ENCODE results near the gene FRMD4A. TPM values are rescaled to one million over a fixed set of nuclear protein-coding genes. Genes with fewer than 3 reads are reported as not detected.

Gene FRMD4A
- total RNA-seq, 2 experiments from 2014 or later = 0.17 TPM; not detected in 1

DNA sequence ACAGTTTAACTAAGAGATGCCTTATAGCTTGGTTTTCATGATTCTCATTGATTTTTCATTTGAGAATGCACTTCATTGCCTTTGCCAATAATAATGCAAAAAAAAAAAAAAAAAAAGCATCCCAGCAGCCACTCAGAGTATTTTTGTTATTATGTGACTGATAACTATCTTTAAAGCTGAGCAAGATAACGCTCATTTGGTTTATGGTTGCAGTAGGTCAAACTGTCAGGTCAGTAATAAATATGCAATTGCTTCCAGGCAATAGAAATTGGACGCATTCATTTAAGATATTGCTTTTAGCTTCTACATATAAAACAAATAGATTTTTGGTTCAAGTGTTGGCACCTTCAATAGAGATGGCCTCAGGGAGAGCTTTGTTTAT lies 528.8 kb downstream of the FRMD4A start:
- CTCF ChIA-PET (ENCODE audit: unreplicated experiment) = interaction anchor here (0.5 kb wide), 1 partner anchor 73 kb away, joined by 3 read pairs; no protein-coding TSS in a partner anchor
- no TSS peak for BruUV-seq (replicated peaks)
- H3K27ac ChIP-seq (ENCODE audit: low read depth, low read length, poor library complexity, severe bottlenecking) = no peak overlapping the region

GRCh38 chr10:13801156-13801906 lies 529.4 kb downstream of the FRMD4A start:
- H3K9me3 ChIP-seq (ENCODE audit: low read length) = no peaks in the 10 kb centered on the region
- H3K4me3 ChIP-seq (ENCODE audit: low read depth, low read length, poor library complexity, severe bottlenecking) = no peak overlapping the region
- ChIA-PET POLR2A (interaction anchor here (0.6 to 1.3 kb wide), 3 partner anchors 30 to 705 kb away, joined by 4 to 6 read pairs (median 5); no protein-coding TSS in a partner anchor), CTCF (ENCODE audit: unreplicated experiment) (interaction anchor here (0.5 to 0.6 kb wide), 2 partner anchors 74 to 326 kb away, joined by 3 read pairs; no protein-coding TSS in a partner anchor)
- H3K4me1 ChIP-seq (ENCODE audit: insufficient read depth, low read length, poor library complexity, severe bottlenecking) = peaks cover 10% of the 10 kb centered on the region
- no TSS peak for BruUV-seq (replicated peaks)
- no peak for DNase-seq (ENCODE audit: low spot score)
- H3K27ac ChIP-seq (ENCODE audit: low read depth, low read length, poor library complexity, severe bottlenecking) = no peak overlapping the region
- no peaks in the 10 kb centered on the region for H4K20me1 ChIP-seq (ENCODE audit: insufficient read depth, low read length)
- H3K4me2 ChIP-seq (ENCODE audit: low read length) = no peak overlapping the region
- no peaks in the 10 kb centered on the region for H3K36me3 ChIP-seq (ENCODE audit: insufficient read depth, low read length)
- TF ChIP-seq, protein P1, sequence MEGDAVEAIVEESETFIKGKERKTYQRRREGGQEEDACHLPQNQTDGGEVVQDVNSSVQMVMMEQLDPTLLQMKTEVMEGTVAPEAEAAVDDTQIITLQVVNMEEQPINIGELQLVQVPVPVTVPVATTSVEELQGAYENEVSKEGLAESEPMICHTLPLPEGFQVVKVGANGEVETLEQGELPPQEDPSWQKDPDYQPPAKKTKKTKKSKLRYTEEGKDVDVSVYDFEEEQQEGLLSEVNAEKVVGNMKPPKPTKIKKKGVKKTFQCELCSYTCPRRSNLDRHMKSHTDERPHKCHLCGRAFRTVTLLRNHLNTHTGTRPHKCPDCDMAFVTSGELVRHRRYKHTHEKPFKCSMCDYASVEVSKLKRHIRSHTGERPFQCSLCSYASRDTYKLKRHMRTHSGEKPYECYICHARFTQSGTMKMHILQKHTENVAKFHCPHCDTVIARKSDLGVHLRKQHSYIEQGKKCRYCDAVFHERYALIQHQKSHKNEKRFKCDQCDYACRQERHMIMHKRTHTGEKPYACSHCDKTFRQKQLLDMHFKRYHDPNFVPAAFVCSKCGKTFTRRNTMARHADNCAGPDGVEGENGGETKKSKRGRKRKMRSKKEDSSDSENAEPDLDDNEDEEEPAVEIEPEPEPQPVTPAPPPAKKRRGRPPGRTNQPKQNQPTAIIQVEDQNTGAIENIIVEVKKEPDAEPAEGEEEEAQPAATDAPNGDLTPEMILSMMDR (conservative IDR thresholded peaks at IDR 0.05; ENCODE audit: low read length) = no peak
- TF ChIP-seq EZH2phosphoT487 (IDR thresholded peaks at IDR 0.05; ENCODE audit: borderline replicate concordance, low read depth, low read length) = no peak
- H3K79me2 ChIP-seq (ENCODE audit: insufficient read depth, low read depth, low read length) = no peaks in the 10 kb centered on the region
- no peaks in the 10 kb centered on the region for H3K9me2 ChIP-seq (ENCODE audit: insufficient read depth, low read length)
- H2AFZ ChIP-seq (ENCODE audit: low read length) = no peak overlapping the region
- intact Hi-C loops (cut with micrococcal nuclease; ENCODE audit: unreplicated experiment) = no loop called here

More for the DNA sequence above, 528.8 kb downstream of the FRMD4A start:
- Histone ChIP-seq H2AFZ (ENCODE audit: low read length) (no peak overlapping the region), H3K9me2 (ENCODE audit: insufficient read depth, low read length) (no peaks in the 10 kb centered on the region), H3K79me2 (ENCODE audit: insufficient read depth, low read depth, low read length) (no peaks in the 10 kb centered on the region), H3K4me2 (ENCODE audit: low read length) (no peak overlapping the region), H3K9me3 (ENCODE audit: low read length) (no peaks in the 10 kb centered on the region), H3K4me3 (ENCODE audit: low read depth, low read length, poor library complexity, severe bottlenecking) (no peak overlapping the region), H3K36me3 (ENCODE audit: insufficient read depth, low read length) (no peaks in the 10 kb centered on the region), H3K4me1 (ENCODE audit: insufficient read depth, low read length, poor library complexity, severe bottlenecking) (peaks cover 8% of the 10 kb centered on the region), H4K20me1 (ENCODE audit: insufficient read depth, low read length) (no peaks in the 10 kb centered on the region)
- no peak for TF ChIP-seq EZH2phosphoT487 (IDR thresholded peaks at IDR 0.05; ENCODE audit: borderline replicate concordance, low read depth, low read length)
- TF ChIP-seq, protein P1 (conservative IDR thresholded peaks at IDR 0.05; ENCODE audit: low read length) = no peak
- no peak for DNase-seq (ENCODE audit: low spot score)
- intact Hi-C loops (cut with micrococcal nuclease; ENCODE audit: unreplicated experiment) = no loop called here
- POLR2A ChIA-PET = interaction anchor here (0.6 to 1.3 kb wide), 4 partner anchors 21 to 704 kb away, joined by 4 to 6 read pairs (median 4); no protein-coding TSS in a partner anchor

DNA sequence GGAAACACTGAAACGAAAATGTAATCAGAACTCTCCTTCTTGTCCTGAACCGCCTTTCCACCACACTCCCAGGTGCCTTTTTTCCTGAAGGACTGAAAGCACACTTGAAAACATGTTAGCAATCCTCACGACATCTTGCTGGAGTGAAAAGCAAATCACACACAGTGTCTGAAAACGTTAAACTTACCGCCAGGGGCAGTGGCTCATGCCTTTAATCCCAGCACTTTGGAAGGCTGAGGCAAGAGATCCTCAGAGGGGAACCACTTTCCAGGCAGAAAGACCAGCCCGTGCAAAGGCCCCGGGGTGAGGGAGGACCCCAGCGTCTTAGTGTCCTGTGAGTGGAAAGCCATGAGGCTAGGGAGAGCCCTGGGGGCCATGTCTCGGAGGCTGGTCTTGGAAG lies 533.6 kb downstream of the FRMD4A start:
- POLR2A ChIA-PET = interaction anchor here (0.7 kb wide), 1 partner anchor 76 kb away, joined by 3 read pairs; no protein-coding TSS in a partner anchor
- TF ChIP-seq, protein P1 (conservative IDR thresholded peaks at IDR 0.05; ENCODE audit: low read length) = no peak
- no peak for TF ChIP-seq EZH2phosphoT487 (IDR thresholded peaks at IDR 0.05; ENCODE audit: borderline replicate concordance, low read depth, low read length)
- Histone ChIP-seq H4K20me1 (ENCODE audit: insufficient read depth, low read length) (no peaks in the 10 kb centered on the region), H3K9me3 (ENCODE audit: low read length) (no peaks in the 10 kb centered on the region), H3K79me2 (ENCODE audit: insufficient read depth, low read depth, low read length) (no peaks in the 10 kb centered on the region), H3K9me2 (ENCODE audit: insufficient read depth, low read length) (no peaks in the 10 kb centered on the region), H3K36me3 (ENCODE audit: insufficient read depth, low read length) (no peaks in the 10 kb centered on the region), H3K27ac (ENCODE audit: low read depth, low read length, poor library complexity, severe bottlenecking) (no peak overlapping the region), H2AFZ (ENCODE audit: low read length) (no peak overlapping the region), H3K4me2 (ENCODE audit: low read length) (no peak overlapping the region), H3K4me1 (ENCODE audit: insufficient read depth, low read length, poor library complexity, severe bottlenecking) (peaks cover 25% of the 10 kb centered on the region), H3K4me3 (ENCODE audit: low read depth, low read length, poor library complexity, severe bottlenecking) (no peak overlapping the region)
- CTCF ChIA-PET (ENCODE audit: unreplicated experiment) = no interaction called here
- intact Hi-C loops (cut with micrococcal nuclease; ENCODE audit: unreplicated experiment) = no loop called here
- no TSS peak for BruUV-seq (replicated peaks)
- no peak for DNase-seq (ENCODE audit: low spot score)
